Inflammatory macrophage (primary cell): ENCODE measurements around the gene NGEF.

Experiments used
- DNase-seq, 2 donors: peaks; one replicate each; pipeline ENCODE4 v3.0.0-alpha.2; 2020 to 2022

NGEF gene

DNA sequence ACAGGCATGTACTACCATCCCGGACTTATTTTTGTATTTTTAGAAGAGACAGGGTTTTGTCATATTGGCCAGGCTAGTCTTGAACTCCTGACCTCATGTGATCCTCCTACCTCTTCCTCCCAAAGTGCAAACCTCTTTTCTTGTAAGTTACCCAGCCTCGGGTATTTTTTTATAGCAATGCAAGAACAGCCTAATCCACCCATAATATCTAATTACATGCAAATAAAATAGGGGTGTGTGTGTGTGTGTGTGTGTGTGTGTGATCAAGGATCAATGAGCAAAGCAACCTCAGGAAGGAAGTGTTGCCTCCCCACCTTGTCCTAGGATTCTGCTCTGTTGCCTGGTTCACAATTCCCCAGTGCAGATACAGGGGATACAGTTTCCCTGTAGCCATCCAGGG, 45.6 kb downstream of the NGEF start:
- DNase-seq = no peak

GRCh38 chr2:232966122-232966521, 46.9 kb downstream of the NGEF start:
- no peak for DNase-seq

GRCh38 chr2:232963913-232964312, 49.1 kb downstream of the NGEF start:
- no peak for DNase-seq

- DNase-seq = no peak
Measured at GRCh38 chr2:232960862-232961261, 52.2 kb downstream of the NGEF start.

- DNase-seq = no peak
Measured at GRCh38 chr2:232959139-232959538, 53.9 kb downstream of the NGEF start.

- no peak for DNase-seq
Measured at GRCh38 chr2:232957657-232958090, 55.4 kb downstream of the NGEF start.

- DNase-seq = peak; percentile 33 to 48
Measured at GRCh38 chr2:232955856-232956255, 57.2 kb downstream of the NGEF start.

DNA sequence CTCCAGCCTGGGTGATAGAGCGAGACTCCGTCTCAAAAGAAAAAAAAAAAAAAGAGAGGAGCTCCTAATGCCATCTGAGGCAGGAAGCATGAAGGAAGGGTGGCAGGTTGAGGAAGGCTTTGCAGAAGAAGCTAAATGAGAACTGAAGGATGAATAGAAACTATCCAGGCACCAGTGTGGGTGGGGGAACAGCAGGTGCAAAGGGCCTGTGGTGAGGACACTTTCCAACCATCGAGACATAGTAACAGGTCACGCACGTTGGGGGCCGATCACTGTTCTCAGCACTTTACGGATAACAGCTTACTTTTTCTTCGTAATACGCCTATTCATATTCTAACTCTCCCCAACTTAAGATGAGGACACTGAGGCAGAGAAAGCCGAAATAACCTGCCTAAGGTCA, 58.4 kb downstream of the NGEF start:
- no peak for DNase-seq

DNA sequence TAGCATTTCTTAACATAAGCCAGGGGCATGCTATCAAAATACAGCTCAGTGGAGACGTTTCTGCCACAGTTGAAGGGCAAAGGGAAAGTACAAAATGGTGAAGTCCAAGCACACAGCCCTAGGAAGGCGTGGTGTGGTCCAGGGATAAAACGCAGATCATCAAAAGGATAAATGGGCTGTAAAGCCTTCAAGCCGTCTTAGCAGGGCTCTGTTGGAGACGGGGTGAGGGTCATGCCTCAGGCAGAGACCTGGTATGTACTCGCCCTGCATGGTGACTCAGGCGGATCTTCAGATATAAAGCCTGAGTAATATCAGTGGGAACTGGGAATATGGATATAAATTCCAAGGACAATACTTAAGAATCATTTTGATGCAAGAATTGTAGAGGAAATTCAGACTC, 61.2 kb downstream of the NGEF start:
- no peak for DNase-seq

- no peak for DNase-seq
Measured at GRCh38 chr2:232951181-232951580, 61.9 kb downstream of the NGEF start.

DNA sequence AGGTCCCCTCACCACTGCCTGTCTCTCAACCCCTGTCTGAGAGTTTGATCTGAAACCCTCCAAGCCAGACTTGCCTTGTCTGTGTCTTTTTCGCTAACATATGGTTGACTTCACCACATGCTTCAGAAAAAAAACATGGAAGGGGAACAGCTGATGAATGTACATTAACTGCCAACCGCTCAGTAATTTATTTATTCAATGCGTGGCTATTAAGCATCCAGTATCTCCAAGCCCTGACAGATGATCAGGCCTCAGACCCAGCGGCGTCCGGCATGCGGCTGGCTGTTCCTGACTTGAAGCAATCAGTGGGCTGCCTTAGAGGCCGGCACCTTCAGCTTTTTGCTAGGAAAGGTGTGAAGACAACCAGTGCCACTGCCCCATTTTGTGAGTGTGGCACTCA, 62.3 kb downstream of the NGEF start:
- no peak for DNase-seq

DNA sequence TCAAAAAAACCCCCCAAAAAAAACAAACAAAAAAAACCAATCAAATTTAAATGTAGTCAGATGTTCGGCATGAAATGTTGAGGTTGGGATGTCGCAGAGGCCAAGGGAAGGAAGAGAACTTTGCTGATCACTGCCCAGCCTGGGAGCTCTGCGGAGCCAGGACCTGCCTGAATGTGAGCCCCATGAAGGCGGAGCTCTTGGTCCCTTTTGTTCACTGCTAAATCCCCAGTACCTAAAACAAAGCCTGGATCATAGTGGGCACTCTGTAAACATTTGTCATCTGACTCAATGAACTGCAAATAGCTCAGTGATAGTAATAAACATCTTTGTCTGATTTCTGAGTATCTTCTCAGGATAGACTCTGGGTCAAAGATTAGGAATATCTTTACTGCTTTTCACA, 64.0 kb downstream of the NGEF start:
- no peak for DNase-seq

- DNase-seq = no peak
Measured at GRCh38 chr2:232942831-232943230, 70.2 kb downstream of the NGEF start.

GRCh38 chr2:232941912-232942594, 71.0 kb downstream of the NGEF start:
- no peak for DNase-seq

DNA sequence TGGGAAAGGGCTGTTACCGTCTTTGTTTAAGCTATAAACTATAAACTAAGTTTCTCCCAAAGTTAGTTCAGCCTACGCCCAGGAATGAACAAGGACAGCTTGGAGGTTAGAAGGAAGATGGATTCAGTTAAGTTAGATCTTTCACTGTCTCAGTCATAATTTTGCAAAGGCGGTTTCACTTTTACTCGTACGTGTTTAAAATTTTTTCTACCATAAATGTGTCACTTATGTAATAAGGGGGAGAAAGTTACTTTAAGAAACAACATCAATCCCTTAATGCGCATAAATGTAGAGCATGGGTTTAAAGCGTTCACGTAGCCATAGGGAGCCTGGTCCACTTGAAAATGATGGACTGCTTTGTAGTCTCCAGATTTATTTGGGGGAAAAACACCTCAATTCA, 71.7 kb downstream of the NGEF start:
- DNase-seq = no peak

DNA sequence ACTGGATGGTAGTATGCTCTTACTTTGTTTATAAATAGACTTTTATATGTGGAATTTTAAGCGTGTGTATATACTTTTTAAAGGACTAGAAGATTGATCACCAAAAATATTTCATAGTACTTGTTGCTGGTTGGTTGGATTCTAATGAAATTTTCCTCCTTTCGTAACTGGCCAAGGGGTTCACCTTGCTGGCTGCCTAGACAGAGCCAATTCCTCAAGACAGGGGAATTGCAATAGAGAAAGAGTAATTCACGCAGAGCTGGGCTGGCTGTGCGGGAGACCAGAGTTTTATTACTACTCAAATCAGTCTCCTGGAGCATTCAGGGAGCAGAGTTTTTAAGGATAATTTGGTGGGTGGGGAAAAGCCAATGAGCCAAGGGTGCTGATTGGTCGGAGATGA, 72.3 kb downstream of the NGEF start:
- no peak for DNase-seq

GRCh38 chr2:232937278-232937906, 75.7 kb downstream of the NGEF start:
- no peak for DNase-seq

DNA sequence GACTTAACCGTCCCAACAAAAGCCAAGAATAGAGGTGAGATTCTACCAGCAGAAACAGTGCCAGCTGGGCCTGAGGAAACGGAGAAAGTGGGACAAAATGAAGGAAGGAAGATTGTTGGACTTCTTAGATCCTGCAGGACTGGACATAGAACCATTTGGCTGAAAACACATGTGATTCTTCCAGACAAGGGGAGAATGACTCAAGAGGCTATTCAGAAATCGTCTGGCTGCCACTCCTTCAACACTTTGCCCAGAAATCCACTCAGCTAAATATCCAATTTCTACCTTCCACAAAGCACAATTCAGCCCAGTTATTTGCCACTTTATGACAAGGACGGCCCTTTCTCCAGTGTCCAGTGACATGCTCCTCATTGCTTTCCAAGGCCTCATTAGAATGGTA, 81.4 kb downstream of the NGEF start:
- no peak for DNase-seq

- no peak for DNase-seq
Measured at GRCh38 chr2:232930059-232930400, 83.0 kb downstream of the NGEF start.

DNA sequence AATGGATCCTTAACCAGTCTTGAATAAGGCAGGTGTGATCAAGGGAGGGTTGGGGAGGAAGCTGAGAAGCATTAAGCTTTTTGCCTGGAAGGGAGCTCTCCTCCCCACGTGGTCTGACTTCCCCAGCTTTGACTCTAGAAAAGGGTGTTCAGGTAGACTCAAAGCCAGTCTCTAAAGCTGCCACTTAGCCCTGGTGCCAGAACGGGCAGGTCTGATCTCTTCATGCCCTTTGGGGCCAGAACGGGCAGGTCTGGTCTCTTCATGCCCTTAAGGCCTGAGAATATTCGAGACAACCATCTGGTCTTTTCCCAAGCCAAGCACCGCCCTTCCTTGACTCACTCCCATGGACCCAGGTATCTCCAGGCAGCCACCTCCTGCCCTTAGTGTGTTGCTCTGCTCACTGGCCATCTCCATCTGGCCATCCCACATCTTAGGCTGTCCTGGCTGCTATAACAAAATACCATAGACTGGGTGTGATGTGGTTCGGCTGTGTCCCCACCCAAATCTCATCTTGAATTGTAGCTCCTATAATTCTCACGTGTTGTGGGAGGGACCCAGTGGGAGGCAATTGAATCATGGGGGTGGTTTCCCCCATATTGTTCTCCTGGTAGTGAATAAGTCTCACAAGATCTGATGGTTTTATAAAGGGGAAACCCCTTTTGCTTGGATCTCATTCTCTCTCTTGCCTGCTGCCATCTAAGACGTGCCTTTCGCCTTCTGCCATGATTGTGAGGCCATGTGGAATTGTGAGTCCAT, 83.6 kb downstream of the NGEF start:
- no peak for DNase-seq

- DNase-seq = no peak
Measured at GRCh38 chr2:232928551-232929302, 84.3 kb downstream of the NGEF start.

GRCh38 chr2:232927793-232928550, 85.1 kb downstream of the NGEF start:
- DNase-seq = no peak
